ENCODE measurements around the gene PPP2R5C.

The PPP2R5C gene

GRCh38 chr14:101814934-101815333 lies 53.4 kb downstream of the PPP2R5C start:
- no peak for DNase-seq (ENCODE audit: low spot score)

GRCh38 chr14:101815994-101816393 lies 54.5 kb downstream of the PPP2R5C start:
- DNase-seq (ENCODE audit: low spot score), result no peak

- no peak for DNase-seq (ENCODE audit: low spot score)
Measured at GRCh38 chr14:101817501-101818001, 56.0 kb downstream of the PPP2R5C start.

- no peak for DNase-seq (ENCODE audit: low spot score)
Measured at GRCh38 chr14:101819251-101819990, 57.9 kb downstream of the PPP2R5C start.

GRCh38 chr14:101820283-101820798 lies 58.8 kb downstream of the PPP2R5C start:
- DNase-seq (ENCODE audit: low spot score), result no peak

GRCh38 chr14:101821528-101821927 lies 60.0 kb downstream of the PPP2R5C start:
- DNase-seq (ENCODE audit: low spot score), result no peak

GRCh38 chr14:101823066-101823465 lies 61.6 kb downstream of the PPP2R5C start:
- no peak for DNase-seq (ENCODE audit: low spot score)

GRCh38 chr14:101823511-101824120 lies 62.1 kb downstream of the PPP2R5C start:
- no peak for DNase-seq (ENCODE audit: low spot score)

GRCh38 chr14:101824339-101824727 lies 62.8 kb downstream of the PPP2R5C start:
- no peak for DNase-seq (ENCODE audit: low spot score)

GRCh38 chr14:101825797-101826196 lies 64.3 kb downstream of the PPP2R5C start:
- DNase-seq (ENCODE audit: low spot score), result no peak

- no peak for DNase-seq (ENCODE audit: low spot score)
Measured at GRCh38 chr14:101826351-101826750, 64.8 kb downstream of the PPP2R5C start.

- DNase-seq (ENCODE audit: low spot score), result no peak
Measured at GRCh38 chr14:101827286-101827685, 65.8 kb downstream of the PPP2R5C start.

GRCh38 chr14:101828046-101828445 lies 66.5 kb downstream of the PPP2R5C start:
- no peak for DNase-seq (ENCODE audit: low spot score)

- no peak for DNase-seq (ENCODE audit: low spot score)
Measured at GRCh38 chr14:101830271-101830670, 68.8 kb downstream of the PPP2R5C start.

GRCh38 chr14:101833045-101833444 lies 71.5 kb downstream of the PPP2R5C start:
- no peak for DNase-seq (ENCODE audit: low spot score)

GRCh38 chr14:101834397-101834796 lies 72.9 kb downstream of the PPP2R5C start:
- no peak for DNase-seq (ENCODE audit: low spot score)

- DNase-seq (ENCODE audit: low spot score), result no peak
Measured at GRCh38 chr14:101834800-101835547, 73.5 kb downstream of the PPP2R5C start.

- DNase-seq (ENCODE audit: low spot score), result no peak
Measured at GRCh38 chr14:101835566-101835965, 74.1 kb downstream of the PPP2R5C start.

GRCh38 chr14:101836135-101836534 lies 74.6 kb downstream of the PPP2R5C start:
- DNase-seq (ENCODE audit: low spot score), result no peak

- no peak for DNase-seq (ENCODE audit: low spot score)
Measured at GRCh38 chr14:101838476-101838875, 77.0 kb downstream of the PPP2R5C start.

- DNase-seq (ENCODE audit: low spot score), result no peak
Measured at GRCh38 chr14:101839236-101839635, 77.7 kb downstream of the PPP2R5C start.

- no peak for DNase-seq (ENCODE audit: low spot score)
Measured at GRCh38 chr14:101839661-101840060, 78.2 kb downstream of the PPP2R5C start.

All from kidney capillary endothelial cell (primary cell).